Stomach (tissue), 9 donors: Measurements from ENCODE around the gene JAKMIP2. TPM values are rescaled to one million over a fixed set of nuclear protein-coding genes. Genes with fewer than 3 reads are reported as not detected.

Experiments
- DNase-seq, 2 donors: peaks; one replicate each; pipeline versions ENCODE4 v3.0.0 to v3.0.0-alpha.2; 2013 to 2019
- H3K27ac ChIP-seq, 5 donors: fragments of 200-600 bp in 4 of 5; sonication (generic) in 4 of 5; one replicate each; pipeline ENCODE4 v1.5.1; 2013 to 2019; ENCODE audit warnings: mild to moderate bottlenecking in 1 of 5, moderate library complexity in 1 of 5
- H3K27me3 ChIP-seq, 3 donors: fragments of 200-600 bp; sonication (generic); one replicate each; pipeline ENCODE4 v1.5.1; 2017 to 2019; ENCODE audit warnings: mixed run types in 1 of 3
- H3K36me3 ChIP-seq, 4 donors: fragments of 200-600 bp; sonication (generic); 1 replicate in 3 of 4; 2 replicates in 1 of 4; pipeline ENCODE4 v1.5.1; 2016 to 2019
- H3K4me1 ChIP-seq, 4 donors: fragments of 200-600 bp; sonication (generic); one replicate each; pipeline ENCODE4 v1.5.1; 2016 to 2019
- H3K4me3 ChIP-seq, 4 donors: fragments of 200-600 bp; sonication (generic) in 3 of 4; one replicate each; pipeline ENCODE4 v1.5.1; 2016 to 2019; ENCODE audit warnings: mild to moderate bottlenecking in 1 of 4
- H3K9me3 ChIP-seq, 4 donors: fragments of 200-600 bp; sonication (generic); one replicate each; pipeline ENCODE4 v1.5.1; 2016 to 2019
- CTCF ChIP-seq, 7 experiments: fragments of 450-650 bp in 4 of 7; fragments of 200-600 bp in 3 of 7; sonication (generic) in 3 of 7; IDR thresholded peaks; one replicate each; pipeline ENCODE4 v1.5.1; 2016 to 2019; ENCODE audit warnings: antibody characterized with exemption in 7 of 7, control low read depth in 2 of 7, mild to moderate bottlenecking in 1 of 7
- EP300 ChIP-seq: sonication (generic); formaldehyde crosslinking; IDR thresholded peaks from one replicate; pipeline ENCODE4 v1.6.1; 2017; ENCODE audit warnings: antibody characterized with exemption
- POLR2A ChIP-seq, 4 donors: fragments of 450-650 bp; IDR thresholded peaks; one replicate each; pipeline ENCODE4 v1.6.1; 2016; ENCODE audit warnings: antibody characterized with exemption in 4 of 4, control low read depth in 2 of 4, mild to moderate bottlenecking in 1 of 4, moderate library complexity in 1 of 4
- POLR2AphosphoS5 ChIP-seq, 3 donors: sonication (generic); formaldehyde crosslinking; IDR thresholded peaks; one replicate each; pipeline ENCODE4 v1.6.1; 2016; ENCODE audit warnings: antibody characterized with exemption in 3 of 3
- WGBS, 5 donors: extraction: QIAGEN DNeasy Blood & Tissue Kit in 3 of 5; methylation state at CpG; one replicate each; pipeline versions ENCODE4 v1.1.5 to v1.1.7; 2013 to 2018; 5-methylcytosine and 5-hydroxymethylcytosine counted together
- intact Hi-C: fragments of 100-400 bp; cut with DNase I; formaldehyde crosslinking; loops from one replicate; pipeline ENCODE4 v1.15.1; 2023; ENCODE audit warnings: low total_unique reads
- polyA plus RNA-seq, 3 donors: library from polyadenylated mRNA; stranded (reverse); fragments of 200-250 nt; gene quantifications; one replicate each; pipeline ENCODE4 v1.2.3, GENCODE V29; 2013
- total RNA-seq, 5 donors: library from RNA; depleted of rRNA; stranded (reverse); fragments of >200 nt; gene quantifications; one replicate each; pipeline versions ENCODE4 v1.1.0 to v1.2.3, GENCODE V29; 2014 to 2016
- donor health status: healthy with polysubstance abuse.
- donor health status: Bipolar disorder and iron deficiency.
- donor health status: healthy.

JAKMIP2 gene
- total and polyA plus RNA-seq, 8 donors = 0.13 to 13.4 (median 2.6) TPM; not detected in 1

- TF ChIP-seq POLR2AphosphoS5 (IDR thresholded peaks at IDR 0.05) (no peak), CTCF (IDR thresholded peaks at IDR 0.05) (no peak)
- intact Hi-C loops = no loop called here
- Histone ChIP-seq H3K27me3 (no peaks in the 10 kb centered on the region), H3K9me3 (no peaks in the 10 kb centered on the region), H3K36me3 (no peaks in the 10 kb centered on the region), H3K4me3 (no peak overlapping the region), H3K27ac (no peak overlapping the region), H3K4me1 (no peaks in the 10 kb centered on the region)
- no peak for DNase-seq
- 90 to 99% (median 96%) methylated on average over 4 of the region's 4 CpGs for WGBS, 5 donors
Measured at GRCh38 chr5:147767048-147767447, 15.5 kb downstream of the JAKMIP2 start.

- DNase-seq = no peak
- Histone ChIP-seq H3K9me3 (no peaks in the 10 kb centered on the region), H3K27ac (no peak overlapping the region), H3K27me3 (no peaks in the 10 kb centered on the region), H3K4me3 (no peak overlapping the region), H3K36me3 (no peaks in the 10 kb centered on the region), H3K4me1 (no peaks in the 10 kb centered on the region)
- WGBS, 5 donors = 65 to 78% (median 70%) methylated on average over 4 of the region's 4 CpGs
- intact Hi-C loops = no loop called here
- TF ChIP-seq CTCF (IDR thresholded peaks at IDR 0.05) (no peak), POLR2AphosphoS5 (IDR thresholded peaks at IDR 0.05) (no peak), POLR2A (IDR thresholded peaks at IDR 0.05) (no peak), EP300 (no peak)
Measured at GRCh38 chr5:147763791-147764525, 18.6 kb downstream of the JAKMIP2 start.

GRCh38 chr5:147760086-147760875 is 22.2 kb downstream of the JAKMIP2 start:
- intact Hi-C loops = no loop called here
- no peak for DNase-seq
- no peaks in the 10 kb centered on the region for H3K9me3 ChIP-seq
- H3K4me3 ChIP-seq = no peak overlapping the region
- no peaks in the 10 kb centered on the region for H3K4me1 ChIP-seq
- no peaks in the 10 kb centered on the region for H3K36me3 ChIP-seq
- WGBS, 5 donors = 18 to 33% (median 24%) methylated on average over 2 of the region's 2 CpGs
- TF ChIP-seq EP300 (no peak), CTCF (IDR thresholded peaks at IDR 0.05) (no peak), POLR2AphosphoS5 (IDR thresholded peaks at IDR 0.05) (no peak), POLR2A (IDR thresholded peaks at IDR 0.05) (no peak)
- no peaks in the 10 kb centered on the region for H3K27me3 ChIP-seq
- H3K27ac ChIP-seq = no peak overlapping the region

GRCh38 chr5:147759441-147759840 is 23.1 kb downstream of the JAKMIP2 start:
- WGBS, 5 donors = 65 to 86% (median 74%) methylated on average over 1 of the region's 1 CpG
- Histone ChIP-seq H3K4me3 (no peak overlapping the region), H3K9me3 (no peaks in the 10 kb centered on the region), H3K4me1 (no peaks in the 10 kb centered on the region), H3K27ac (no peak overlapping the region), H3K36me3 (no peaks in the 10 kb centered on the region), H3K27me3 (no peaks in the 10 kb centered on the region)
- no peak for TF ChIP-seq POLR2AphosphoS5 (IDR thresholded peaks at IDR 0.05)
- intact Hi-C loops = no loop called here
- no peak for DNase-seq

GRCh38 chr5:147756566-147756965 is 26.0 kb downstream of the JAKMIP2 start:
- H3K27ac ChIP-seq = no peak overlapping the region
- no peak for TF ChIP-seq EP300
- no peak for TF ChIP-seq POLR2AphosphoS5 (IDR thresholded peaks at IDR 0.05)
- no peak for TF ChIP-seq CTCF (IDR thresholded peaks at IDR 0.05)
- TF ChIP-seq POLR2A (IDR thresholded peaks at IDR 0.05) = no peak
- H3K27me3 ChIP-seq = no peaks in the 10 kb centered on the region
- H3K36me3 ChIP-seq = no peaks in the 10 kb centered on the region
- no peaks in the 10 kb centered on the region for H3K9me3 ChIP-seq
- DNase-seq = no peak
- H3K4me3 ChIP-seq = no peak overlapping the region
- H3K4me1 ChIP-seq = no peaks in the 10 kb centered on the region
- intact Hi-C loops = no loop called here
